Muscle of back (tissue), 11 donors: Measurements from ENCODE around the gene RING1. TPM values are rescaled to one million over a fixed set of nuclear protein-coding genes. Genes with fewer than 3 reads are reported as not detected.

ENCODE experiments used
- DNase-seq, 3 donors: peaks; one replicate each; pipeline versions ENCODE4 v3.0.0 to v3.0.0-alpha.2; 2013
- polyA plus RNA-seq, 10 donors: library from polyadenylated mRNA; unstranded; fragments of 120-200 nt; gene quantifications; one replicate each; pipeline ENCODE4 v1.2.1, GENCODE V29; 2013; ENCODE audit not compliant: insufficient read length in 10 of 10

RING1 gene
- polyA plus RNA-seq, 10 donors, result 25.1 to 43.3 (median 29.9) TPM

GRCh38 chr6:33171016-33171879 is 37.1 kb upstream of the RING1 start:
- DNase-seq, result no peak

DNA sequence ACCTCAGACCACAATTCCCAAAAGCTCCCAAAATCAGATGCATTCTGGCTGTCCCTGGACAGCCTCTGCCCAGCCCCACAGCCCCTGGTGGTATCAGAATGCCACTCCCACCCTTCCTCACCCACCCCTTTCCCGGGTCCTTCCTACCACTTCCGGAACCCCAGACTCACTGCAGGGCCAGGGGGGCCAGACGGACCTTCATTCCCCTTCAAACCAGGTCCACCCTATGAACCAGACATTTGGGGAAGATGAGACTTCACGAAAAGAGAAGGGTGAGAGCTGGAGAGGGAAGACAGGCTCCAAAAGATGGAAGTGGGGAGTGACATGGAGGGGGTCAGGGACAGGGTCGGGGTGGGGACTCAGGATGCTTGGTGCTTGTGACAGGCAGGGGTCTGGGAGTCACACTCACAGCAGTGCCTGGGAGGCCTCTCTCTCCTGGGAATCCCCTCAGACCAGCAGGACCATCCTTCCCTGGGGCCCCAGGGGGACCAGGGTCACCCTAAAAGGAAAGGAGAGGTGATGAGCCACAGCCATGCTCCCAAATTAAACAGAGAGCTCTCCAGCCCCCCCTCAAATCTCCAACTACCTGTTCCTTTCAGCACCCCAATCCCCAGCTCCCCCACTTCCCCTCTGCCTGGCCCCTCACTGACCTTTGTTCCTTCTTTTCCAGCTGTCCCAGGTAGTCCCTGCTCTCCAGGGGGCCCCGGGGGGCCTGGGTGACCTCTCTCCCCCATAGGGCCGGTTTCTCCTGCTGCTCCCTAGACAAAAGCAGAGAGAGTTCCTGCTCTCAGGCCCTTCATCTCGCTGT is 36.2 kb upstream of the RING1 start:
- DNase-seq, result no peak

DNA sequence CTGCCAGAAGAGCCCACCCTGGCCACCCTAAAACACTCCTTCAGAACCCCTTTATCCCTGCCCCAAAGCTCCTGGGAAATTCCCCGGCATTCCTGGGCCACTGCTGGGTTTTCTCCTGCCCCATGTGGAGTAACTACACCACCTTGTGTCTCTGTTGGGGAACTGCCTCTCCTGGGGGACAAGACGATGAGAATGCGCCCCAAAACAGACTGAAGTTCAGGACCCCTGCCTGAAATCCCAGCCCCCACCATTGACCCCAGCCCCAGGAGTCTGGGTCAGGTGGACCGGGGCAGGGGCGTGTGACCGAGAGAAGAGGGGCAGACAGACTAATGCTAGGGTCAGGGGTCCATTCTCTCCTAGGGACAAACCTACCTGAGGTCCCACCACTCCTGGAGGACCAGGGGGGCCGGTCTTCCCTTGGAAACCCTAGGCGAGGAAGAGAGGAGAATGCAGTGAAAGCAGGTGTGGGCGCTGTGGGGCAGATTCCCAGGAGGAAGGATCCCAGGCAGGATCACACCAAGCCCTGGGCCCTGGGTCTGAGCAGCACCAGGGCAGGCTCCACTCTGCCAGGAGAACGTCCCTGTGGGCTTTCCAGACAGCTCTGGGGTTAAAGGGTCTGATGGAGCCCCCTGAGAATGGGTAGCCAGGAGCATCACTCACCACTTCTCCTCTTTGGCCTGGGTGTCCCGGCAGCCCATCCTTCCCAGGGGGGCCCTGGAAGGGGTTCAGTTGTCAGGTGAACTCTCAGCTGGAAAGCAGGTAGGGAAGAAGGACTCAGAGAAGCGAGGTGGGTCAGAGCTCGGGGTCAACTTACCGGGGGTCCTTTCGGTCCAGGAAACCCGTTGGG is 35.4 kb upstream of the RING1 start:
- DNase-seq, result no peak

- no peak for DNase-seq
Measured at GRCh38 chr6:33173535-33174180, 34.6 kb upstream of the RING1 start.

DNA sequence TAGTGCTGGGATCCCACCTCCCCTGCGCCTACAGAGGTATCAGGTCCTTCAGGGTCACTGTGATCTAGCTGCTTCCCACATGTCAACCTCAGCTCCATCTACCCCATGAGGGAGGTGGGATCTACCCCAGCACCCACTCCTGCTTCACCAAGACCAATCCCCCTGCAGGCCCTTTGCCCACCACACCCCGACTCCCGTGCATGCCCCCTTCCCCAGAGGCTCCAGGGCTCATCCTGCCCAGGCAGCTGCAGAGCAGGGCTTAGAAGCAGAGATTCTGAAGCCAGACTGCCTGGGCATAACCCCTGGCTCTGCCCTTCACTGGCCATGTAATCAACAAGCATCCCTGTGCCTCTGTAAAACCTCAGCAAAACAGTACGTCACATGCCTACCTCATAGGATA is 33.5 kb upstream of the RING1 start:
- DNase-seq, result no peak

DNA sequence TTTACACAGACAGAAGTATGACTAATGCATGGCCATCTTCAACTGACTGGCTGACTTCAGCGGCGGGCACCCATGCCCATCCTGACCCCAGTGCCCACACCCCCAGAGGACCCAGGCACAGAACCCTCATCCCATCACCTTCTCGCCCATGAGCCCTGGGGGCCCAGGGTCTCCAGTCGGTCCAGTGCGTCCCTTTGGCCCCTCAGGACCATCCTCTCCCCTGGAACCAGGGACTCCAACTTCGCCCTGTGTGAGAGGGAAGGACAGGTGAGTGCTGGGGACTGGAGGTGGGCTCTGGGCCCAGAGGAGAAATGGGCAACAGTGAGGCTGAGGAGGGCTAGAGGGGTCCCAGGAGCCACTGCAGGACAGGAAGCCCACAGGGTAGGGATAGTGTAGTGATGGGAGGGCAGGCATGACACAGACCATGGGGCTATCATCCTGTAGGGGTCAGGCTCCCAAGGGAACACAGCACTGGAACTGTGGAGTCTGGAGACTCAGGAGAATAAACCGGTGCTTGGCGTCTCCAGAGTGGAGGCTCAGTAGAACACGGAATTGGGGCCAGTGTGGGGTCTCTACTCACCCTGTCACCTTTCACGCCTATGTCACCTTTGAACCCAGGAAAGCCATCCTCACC is 32.7 kb upstream of the RING1 start:
- DNase-seq, result no peak

GRCh38 chr6:33176906-33177305 is 31.4 kb upstream of the RING1 start:
- no peak for DNase-seq

GRCh38 chr6:33177552-33178446 is 30.5 kb upstream of the RING1 start:
- DNase-seq, result no peak

GRCh38 chr6:33178755-33179475 is 29.4 kb upstream of the RING1 start:
- DNase-seq, result no peak

GRCh38 chr6:33181141-33181540 is 27.2 kb upstream of the RING1 start:
- no peak for DNase-seq

DNA sequence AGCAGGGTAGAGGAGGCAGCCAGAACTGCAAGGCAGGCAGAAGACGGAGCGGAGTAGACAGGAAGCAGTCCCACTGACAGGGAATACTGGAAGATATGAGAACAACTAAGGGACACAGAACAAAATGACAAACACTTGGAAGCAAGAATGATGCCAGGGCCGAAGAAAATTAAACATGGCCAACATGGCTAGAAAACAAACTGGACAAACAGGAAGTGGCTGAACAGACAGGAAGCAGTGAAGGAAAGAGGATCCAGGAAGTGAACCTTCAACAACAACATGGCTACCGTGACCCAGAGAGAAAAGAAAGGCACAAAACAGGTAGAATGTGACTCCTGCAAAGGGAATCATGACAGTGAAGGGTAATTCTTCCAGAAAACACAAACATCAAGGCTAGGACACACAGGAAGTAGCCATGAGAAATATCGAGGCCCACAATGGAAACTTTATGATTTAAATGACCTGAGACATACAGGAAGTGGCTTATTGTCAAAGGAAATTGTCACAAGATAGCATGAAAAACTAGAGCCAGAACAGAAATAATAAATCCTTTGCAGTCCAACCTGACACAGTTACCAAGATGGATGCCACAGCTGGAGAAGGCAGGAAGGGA is 25.1 kb upstream of the RING1 start:
- DNase-seq, result no peak

DNA sequence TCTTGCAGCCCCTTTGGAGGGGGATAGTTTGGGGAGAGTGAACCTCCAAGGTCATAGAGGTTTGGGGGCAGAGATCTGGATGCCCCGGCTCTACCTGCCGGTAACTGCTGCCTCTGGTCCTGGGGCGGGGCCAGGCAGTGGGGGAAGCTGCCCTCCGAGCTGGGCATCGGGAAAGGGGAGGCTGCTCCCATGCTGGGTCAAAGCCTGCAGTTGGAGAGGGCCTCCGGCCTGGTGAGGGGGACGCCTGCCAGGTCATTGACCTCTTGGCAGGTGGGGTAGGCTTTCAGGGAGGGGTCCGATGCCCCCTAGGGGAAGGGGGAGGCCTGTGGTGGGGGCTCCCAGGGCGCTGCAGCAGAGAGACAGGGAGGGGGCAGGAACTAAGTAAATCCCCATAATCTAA is 23.1 kb upstream of the RING1 start:
- no peak for DNase-seq

- DNase-seq, result no peak
Measured at GRCh38 chr6:33185654-33186187, 22.6 kb upstream of the RING1 start.

DNA sequence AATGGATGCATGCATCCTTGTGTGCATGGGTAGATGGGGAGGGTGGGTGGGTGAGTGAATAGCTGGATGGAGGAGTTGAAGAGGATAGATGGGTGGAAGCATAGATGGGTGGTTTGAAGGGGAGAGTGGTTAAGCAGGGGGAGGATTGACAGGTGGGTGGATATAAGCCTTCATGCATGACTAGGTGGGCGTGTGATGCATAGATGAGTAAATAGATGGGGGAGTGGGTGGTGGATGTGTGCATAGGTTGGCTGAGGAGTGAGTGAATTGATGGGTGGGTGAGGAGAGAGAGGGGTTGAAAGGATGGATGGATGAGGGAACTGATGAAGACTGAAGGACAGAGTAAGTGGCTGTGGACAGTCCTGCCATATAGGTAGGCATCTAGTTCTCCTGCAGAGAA is 20.5 kb upstream of the RING1 start:
- no peak for DNase-seq

- no peak for DNase-seq
Measured at GRCh38 chr6:33189164-33189563, 19.1 kb upstream of the RING1 start.

GRCh38 chr6:33189625-33190448 is 18.5 kb upstream of the RING1 start:
- peak in 2 of 3 donors; percentile 46 to 71 for DNase-seq

DNA sequence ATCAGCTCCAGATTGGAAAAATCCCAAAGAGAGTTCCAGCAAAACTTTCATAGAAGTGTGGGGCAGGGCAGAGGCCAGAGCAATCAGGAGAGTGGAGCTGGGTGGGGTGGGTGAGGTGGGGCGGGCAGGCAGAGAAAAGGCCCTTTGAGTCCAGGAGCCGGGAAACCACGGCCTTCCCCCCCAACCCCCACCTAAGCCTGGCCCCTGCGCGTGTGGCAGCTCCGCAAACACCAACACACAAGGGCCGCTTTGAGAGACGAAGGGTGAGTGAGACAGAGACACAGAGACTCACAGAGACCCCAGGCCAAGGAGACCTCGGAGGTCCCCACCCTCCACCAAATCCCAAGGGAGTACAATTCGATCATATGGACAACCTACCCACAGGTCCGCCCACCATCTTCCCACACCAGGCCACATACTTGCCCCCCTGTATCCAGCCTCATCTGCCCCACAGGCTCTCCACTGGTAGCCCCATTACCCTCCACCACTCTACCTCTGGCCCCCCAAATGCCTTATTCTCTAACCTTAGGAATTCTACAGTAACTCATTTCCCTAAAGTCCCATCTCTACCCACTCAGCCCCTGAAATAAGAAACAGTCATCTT is 17.7 kb upstream of the RING1 start:
- no peak for DNase-seq
